ENCODE measurements around the gene FAM222B. TPM values are rescaled to one million over a fixed set of nuclear protein-coding genes. Genes with fewer than 3 reads are reported as not detected.
A peak's percentile ranks its signal among the peaks of the same experiment; 100 is the strongest.

Gene FAM222B
- polyA plus RNA-seq, 1 donor (not counting 4 experiments of a cell fraction or from before 2014, with no cell fraction given) = 6.5 TPM

DNA sequence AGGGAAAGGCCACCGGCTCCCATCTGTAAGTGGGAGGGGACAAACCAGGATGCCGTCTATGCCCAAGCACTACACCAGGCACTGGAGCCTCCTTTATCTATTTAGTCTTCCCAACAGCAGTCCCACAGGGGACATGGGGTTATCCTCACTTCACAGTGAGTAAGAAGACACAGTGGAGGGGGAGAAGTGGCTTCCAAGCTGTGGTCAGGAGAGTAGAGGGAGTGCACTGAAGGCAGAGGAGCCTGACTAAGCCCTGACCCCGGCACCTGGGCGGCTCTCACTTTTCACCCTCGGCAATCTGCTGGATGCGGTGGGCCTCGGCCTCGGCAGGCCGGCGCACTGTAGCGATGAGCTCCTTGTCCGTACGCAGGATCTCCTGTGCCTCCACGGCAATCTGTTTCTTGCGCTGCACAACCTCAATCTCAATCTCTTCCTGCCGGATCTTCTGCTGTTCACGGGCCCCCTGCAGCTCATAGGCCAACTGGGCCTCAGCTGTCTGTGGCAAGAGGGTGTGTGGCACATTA is 39.0 kb upstream of the FAM222B start:
- Histone ChIP-seq H3K9me1 (ENCODE audit: control insufficient read depth, extremely low read depth, insufficient read depth, low read length) (no peaks in the 10 kb centered on the region), H4K20me1 (ENCODE audit: control insufficient read depth, extremely low read depth, insufficient read depth, low read length) (no peaks in the 10 kb centered on the region), H3K27me3 (ENCODE audit: control insufficient read depth, extremely low read depth, insufficient read depth, low read length) (no peaks in the 10 kb centered on the region), H2AFZ (ENCODE audit: control insufficient read depth, low read length) (no peak overlapping the region), H3K36me3 (ENCODE audit: control insufficient read depth in 2 of 2, extremely low read depth in 1 of 2, insufficient read depth in 2 of 2, low read length in 2 of 2) (peaks cover 33 to 39% of the 10 kb centered on the region in 2 experiments), H3K9ac (ENCODE audit: control insufficient read depth, extremely low read depth, insufficient read depth, low read length) (no peak overlapping the region), H3K4me3 (ENCODE audit: control insufficient read depth in 2 of 3, extremely low read depth in 1 of 3, insufficient read depth in 2 of 3, low read depth in 1 of 3, low read length in 3 of 3) (no peak overlapping the region), H3K4me1 (ENCODE audit: control insufficient read depth, extremely low read depth, insufficient read depth, low read length) (peaks cover 33% of the 10 kb centered on the region), H3K27ac (ENCODE audit: control insufficient read depth, insufficient read depth, low read length) (no peak overlapping the region), H3K79me2 (ENCODE audit: control insufficient read depth, insufficient read depth, low read length) (no peaks in the 10 kb centered on the region), H3K4me2 (ENCODE audit: control insufficient read depth, extremely low read depth, insufficient read depth, low read depth, low read length) (no peak overlapping the region), H3K9me3 (ENCODE audit: control insufficient read depth, low read depth, low read length) (no peaks in the 10 kb centered on the region)
- FAIRE-seq (no peak), DNase-seq (ENCODE audit: low read depth, low spot score) (no peak)
- TF ChIP-seq, protein P1, sequence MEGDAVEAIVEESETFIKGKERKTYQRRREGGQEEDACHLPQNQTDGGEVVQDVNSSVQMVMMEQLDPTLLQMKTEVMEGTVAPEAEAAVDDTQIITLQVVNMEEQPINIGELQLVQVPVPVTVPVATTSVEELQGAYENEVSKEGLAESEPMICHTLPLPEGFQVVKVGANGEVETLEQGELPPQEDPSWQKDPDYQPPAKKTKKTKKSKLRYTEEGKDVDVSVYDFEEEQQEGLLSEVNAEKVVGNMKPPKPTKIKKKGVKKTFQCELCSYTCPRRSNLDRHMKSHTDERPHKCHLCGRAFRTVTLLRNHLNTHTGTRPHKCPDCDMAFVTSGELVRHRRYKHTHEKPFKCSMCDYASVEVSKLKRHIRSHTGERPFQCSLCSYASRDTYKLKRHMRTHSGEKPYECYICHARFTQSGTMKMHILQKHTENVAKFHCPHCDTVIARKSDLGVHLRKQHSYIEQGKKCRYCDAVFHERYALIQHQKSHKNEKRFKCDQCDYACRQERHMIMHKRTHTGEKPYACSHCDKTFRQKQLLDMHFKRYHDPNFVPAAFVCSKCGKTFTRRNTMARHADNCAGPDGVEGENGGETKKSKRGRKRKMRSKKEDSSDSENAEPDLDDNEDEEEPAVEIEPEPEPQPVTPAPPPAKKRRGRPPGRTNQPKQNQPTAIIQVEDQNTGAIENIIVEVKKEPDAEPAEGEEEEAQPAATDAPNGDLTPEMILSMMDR (optimal IDR thresholded peaks at IDR 0.05 in 1 of 3, IDR thresholded peaks at IDR 0.05 in 1 of 3, conservative IDR thresholded peaks at IDR 0.05 in 1 of 3; ENCODE audit: extremely low read depth in 1 of 3, insufficient read depth in 2 of 3, low read length in 3 of 3) = no peak
- no peak for TF ChIP-seq EZH2 (IDR thresholded peaks at IDR 0.05; ENCODE audit: low read length)
- dilution Hi-C loops (cut with MboI; ENCODE audit: extremely low pct_ligation_motif_present, low sequenced_read_pairs) = no loop called here

DNA sequence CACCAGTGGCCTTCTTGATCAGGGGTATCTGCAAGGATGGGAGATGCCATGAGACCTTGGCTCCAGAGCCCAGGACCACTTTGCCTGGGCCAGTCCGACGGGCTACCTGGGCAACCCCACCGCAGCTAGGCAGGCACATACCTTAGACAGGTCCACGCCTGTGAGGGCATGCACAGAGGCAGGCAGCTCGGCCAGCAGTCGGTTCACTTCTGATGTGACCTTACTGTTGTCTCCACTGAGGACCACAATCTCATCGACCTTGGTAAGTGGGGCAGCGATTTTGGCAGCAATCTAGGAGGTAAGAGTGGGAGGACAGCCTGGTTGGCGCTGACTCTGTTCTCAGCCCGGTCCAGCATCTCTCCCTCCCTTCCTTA is 38.0 kb upstream of the FAM222B start:
- TF ChIP-seq, protein P1 (optimal IDR thresholded peaks at IDR 0.05 in 1 of 3, IDR thresholded peaks at IDR 0.05 in 1 of 3, conservative IDR thresholded peaks at IDR 0.05 in 1 of 3; ENCODE audit: extremely low read depth in 1 of 3, insufficient read depth in 2 of 3, low read length in 3 of 3) = no peak
- TF ChIP-seq EZH2 (IDR thresholded peaks at IDR 0.05; ENCODE audit: low read length) = no peak
- Histone ChIP-seq H3K9me1 (ENCODE audit: control insufficient read depth, extremely low read depth, insufficient read depth, low read length) (no peaks in the 10 kb centered on the region), H3K4me1 (ENCODE audit: control insufficient read depth, extremely low read depth, insufficient read depth, low read length) (peaks cover 37% of the 10 kb centered on the region), H3K27me3 (ENCODE audit: control insufficient read depth, extremely low read depth, insufficient read depth, low read length) (no peaks in the 10 kb centered on the region), H3K9ac (ENCODE audit: control insufficient read depth, extremely low read depth, insufficient read depth, low read length) (no peak overlapping the region), H2AFZ (ENCODE audit: control insufficient read depth, low read length) (no peak overlapping the region), H3K4me3 (ENCODE audit: control insufficient read depth in 2 of 3, extremely low read depth in 1 of 3, insufficient read depth in 2 of 3, low read depth in 1 of 3, low read length in 3 of 3) (peak overlapping the region in 1 of 3 experiments; percentile 26), H3K27ac (ENCODE audit: control insufficient read depth, insufficient read depth, low read length) (no peak overlapping the region), H3K79me2 (ENCODE audit: control insufficient read depth, insufficient read depth, low read length) (no peaks in the 10 kb centered on the region), H3K9me3 (ENCODE audit: control insufficient read depth, low read depth, low read length) (no peaks in the 10 kb centered on the region), H4K20me1 (ENCODE audit: control insufficient read depth, extremely low read depth, insufficient read depth, low read length) (no peaks in the 10 kb centered on the region), H3K4me2 (ENCODE audit: control insufficient read depth, extremely low read depth, insufficient read depth, low read depth, low read length) (peak overlapping the region; percentile 51), H3K36me3 (ENCODE audit: control insufficient read depth in 2 of 2, extremely low read depth in 1 of 2, insufficient read depth in 2 of 2, low read length in 2 of 2) (peaks cover 31 to 38% of the 10 kb centered on the region in 2 experiments)
- dilution Hi-C loops (cut with MboI; ENCODE audit: extremely low pct_ligation_motif_present, low sequenced_read_pairs) = no loop called here
- DNase-seq (ENCODE audit: low read depth, low spot score) = no peak
- peak; percentile 75 for FAIRE-seq
